H54 (cell line): ENCODE data around the gene LAGE3.

ENCODE experiments used
- DNase-seq: peaks from one replicate; pipeline ENCODE4 v3.0.0; 2011; ENCODE audit warnings: low spot score, mixed read lengths; ENCODE audit not compliant: insufficient read length
- FAIRE-seq: peaks from 3 replicates; lab custom pipeline; 2011; peaks lifted over from hg19 to GRCh38; lab: Jason Lieb, UNC
- POLR2A ChIP-seq: IDR thresholded peaks from 2 replicates; pipeline ENCODE4 v1.6.1; 2011; ENCODE audit warnings: low read depth, mild to moderate bottlenecking, low read length

LAGE3 gene

GRCh38 chrX:154488336-154489075 lies 9.4 kb upstream of the LAGE3 start:
- FAIRE-seq (no peak), DNase-seq (no peak)
- TF ChIP-seq POLR2A, result no peak

DNA sequence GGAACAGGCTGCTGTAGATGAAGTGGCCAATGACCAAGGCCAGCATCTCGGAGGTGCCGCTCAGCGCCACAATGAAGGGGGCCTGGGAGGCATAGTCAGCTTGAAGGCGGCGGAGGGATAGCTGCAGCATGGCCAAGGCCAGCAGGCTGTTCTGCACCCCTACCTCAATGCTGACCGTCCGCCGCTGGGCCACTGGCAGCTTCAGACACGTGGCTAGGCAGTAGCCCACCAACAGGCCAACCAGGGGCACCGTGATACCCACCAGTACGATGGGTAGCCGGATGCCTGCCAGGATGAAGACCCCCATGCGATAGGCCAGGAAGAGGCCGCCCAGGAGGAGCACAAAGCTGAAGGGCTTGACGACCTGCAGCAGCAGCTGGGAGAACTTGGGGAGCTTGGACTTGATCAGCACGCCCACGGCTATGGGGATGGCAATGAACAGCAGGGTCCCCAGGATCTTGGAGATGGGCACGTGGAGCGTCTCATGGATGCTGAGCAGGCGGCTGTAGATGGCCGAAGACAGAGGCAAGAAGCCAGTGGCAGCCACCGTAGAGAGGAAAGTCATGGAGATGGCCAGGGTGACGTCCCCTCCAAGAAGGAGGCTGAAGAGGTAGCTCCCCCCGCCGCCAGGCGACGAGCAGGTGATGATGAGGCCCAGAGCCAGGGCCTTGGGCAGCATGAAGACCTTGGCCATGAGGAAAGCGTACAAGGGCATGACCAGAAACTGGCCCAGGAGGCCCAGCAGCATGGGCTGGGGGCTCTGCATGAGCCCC lies 8.6 kb upstream of the LAGE3 start:
- FAIRE-seq (no peak), DNase-seq (no peak)
- no peak for TF ChIP-seq POLR2A

DNA sequence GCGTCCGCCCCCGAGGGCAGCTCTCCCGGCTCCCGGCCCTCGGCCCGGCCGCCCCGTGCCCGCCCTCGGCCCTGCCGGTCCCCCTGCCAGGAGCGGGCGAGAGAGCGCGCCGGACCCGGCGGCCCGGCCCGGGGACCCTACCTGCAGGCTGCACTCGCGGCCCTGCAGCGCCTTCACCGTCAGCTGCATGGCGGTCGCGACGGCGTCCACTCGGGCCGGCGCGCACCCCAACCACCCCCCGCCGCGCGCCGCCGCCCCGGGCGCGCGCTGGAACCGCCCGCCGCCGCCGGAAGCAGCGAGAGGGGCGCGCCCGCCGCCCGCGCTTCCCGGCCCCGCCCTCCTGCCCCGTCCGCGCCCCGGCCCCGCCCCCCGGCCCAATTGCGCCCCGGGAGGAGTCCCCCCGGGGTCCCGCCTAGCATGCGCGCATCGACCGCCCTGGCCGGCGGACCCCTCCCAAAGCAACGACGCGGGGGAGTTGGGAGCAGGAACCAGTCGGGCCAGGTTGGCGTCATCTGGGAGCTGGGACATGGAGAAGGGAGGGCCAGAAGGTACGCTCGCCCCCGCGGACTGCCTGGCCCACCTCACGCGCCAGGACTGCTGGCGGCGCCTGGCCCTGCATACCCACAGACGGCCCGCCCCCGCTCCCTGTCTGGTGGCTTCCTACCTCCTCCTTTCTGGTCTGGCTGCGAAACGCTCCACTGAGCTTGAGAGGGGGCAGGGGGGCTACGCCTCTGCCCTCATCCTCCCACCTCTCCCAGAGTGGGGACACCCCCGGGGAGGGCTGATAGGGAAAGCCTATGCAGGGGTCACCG lies 7.5 kb upstream of the LAGE3 start, which contains the start of gene UBL4A:
Gene UBL4A, minus strand, starts transcription at position 220 of the 812 bp plus-strand sequence. Its CDS starts 31 bp downstream, at position 189.
- peak; percentile 44; the same call in 1 of the 2 replicates for TF ChIP-seq POLR2A
- FAIRE-seq (no peak), DNase-seq (peak; percentile 71)

DNA sequence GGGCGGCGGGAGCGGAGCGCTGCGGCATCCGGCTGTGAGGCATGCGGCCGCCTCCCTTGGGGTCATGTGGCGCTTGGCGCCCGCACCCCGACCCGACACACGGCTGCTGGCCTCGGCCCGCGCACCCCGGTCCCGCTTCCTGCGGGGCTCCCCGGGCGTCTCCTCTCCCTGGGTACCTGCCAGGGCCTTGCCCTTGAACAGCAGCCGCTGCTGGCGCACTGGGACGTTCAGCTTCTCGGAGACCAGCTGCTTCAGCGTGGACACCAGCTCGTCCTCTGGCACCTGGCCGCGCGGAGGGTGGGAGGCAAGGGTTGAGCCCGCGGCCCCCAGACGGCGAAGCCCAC lies 6.9 kb upstream of the LAGE3 start:
- DNase-seq (no peak), FAIRE-seq (no peak)
- no peak for TF ChIP-seq POLR2A

GRCh38 chrX:154485150-154486051 lies 6.3 kb upstream of the LAGE3 start:
- FAIRE-seq, result no peak
- no peak for DNase-seq
- TF ChIP-seq POLR2A, result no peak

- no peak for FAIRE-seq
- TF ChIP-seq POLR2A, result no peak
- no peak for DNase-seq
Measured at GRCh38 chrX:154484255-154485149, 5.4 kb upstream of the LAGE3 start.

DNA sequence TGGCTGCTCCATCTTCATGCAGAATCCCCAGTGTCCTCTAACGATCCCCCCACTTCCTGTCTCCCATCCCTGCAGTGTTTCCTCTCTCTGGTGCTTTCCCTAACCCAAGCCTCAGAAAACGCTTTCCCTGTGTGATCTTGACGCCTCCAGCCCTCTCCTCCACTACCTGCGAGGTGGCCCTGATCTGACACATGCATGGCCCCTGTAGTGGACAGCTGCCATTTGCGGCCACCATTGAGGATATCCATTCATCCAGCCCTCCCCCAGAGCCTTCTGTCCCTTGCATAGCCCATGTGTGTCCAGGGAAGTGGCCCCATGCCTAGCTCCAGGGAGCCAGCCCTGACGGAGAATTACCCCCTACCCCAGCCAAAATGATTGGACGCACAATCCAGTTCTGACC lies 4.2 kb upstream of the LAGE3 start:
- TF ChIP-seq POLR2A, result no peak
- no peak for DNase-seq
- FAIRE-seq, result no peak

DNA sequence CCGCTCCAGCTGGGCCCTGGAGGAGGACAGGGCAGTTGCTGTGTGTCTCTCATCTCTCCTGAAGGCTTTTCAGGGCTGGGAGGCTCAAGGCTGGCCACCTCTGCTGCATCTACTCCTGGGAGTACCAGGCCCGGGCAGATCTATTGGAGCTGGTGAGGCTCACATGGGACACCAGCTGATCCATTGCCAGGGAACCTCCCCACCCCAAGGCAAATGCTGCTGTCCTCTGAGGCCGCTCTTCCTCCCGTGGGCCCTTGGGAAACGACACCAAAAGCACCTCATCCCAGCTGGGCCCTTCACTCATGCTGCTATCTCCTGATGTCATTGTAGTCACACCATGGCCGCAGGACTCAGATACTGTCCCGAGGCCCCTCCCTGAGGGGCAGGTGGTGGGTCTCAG lies 3.7 kb upstream of the LAGE3 start:
- no peak for TF ChIP-seq POLR2A
- FAIRE-seq, result no peak
- no peak for DNase-seq

DNA sequence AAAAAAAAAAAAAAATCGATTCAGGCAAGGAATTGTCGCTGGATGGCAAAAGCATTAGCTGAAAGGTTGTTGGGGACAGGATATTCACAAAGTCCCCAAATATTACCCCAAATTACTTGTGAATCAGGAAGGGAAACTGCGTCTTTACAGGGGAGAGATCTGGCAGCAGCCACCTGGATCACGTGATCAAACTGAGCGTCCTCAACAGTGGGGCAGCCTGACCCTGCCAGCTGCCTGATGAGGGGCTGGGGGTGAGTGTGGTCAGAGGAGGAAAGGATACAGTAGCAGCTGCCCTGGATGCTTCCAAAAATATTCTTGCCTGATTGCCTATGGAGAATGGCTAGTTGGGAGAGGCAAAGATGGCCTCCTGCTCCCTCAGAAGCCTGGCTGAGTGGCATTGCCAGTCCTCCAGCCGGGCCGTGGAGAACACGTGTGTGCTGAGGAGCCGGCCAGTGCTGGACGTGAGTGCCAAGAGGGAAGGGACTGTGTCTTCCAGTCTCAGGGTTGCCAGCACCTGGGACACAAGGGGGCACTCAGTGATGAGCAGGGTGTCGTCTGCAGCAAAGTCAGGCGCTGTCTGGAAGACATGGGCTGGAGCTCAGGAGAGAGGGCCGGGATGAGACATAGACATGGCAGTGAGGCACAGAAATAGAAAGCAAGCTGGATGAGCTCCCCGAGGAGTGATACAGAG lies 3.0 kb upstream of the LAGE3 start:
- DNase-seq (no peak), FAIRE-seq (no peak)
- no peak for TF ChIP-seq POLR2A

DNA sequence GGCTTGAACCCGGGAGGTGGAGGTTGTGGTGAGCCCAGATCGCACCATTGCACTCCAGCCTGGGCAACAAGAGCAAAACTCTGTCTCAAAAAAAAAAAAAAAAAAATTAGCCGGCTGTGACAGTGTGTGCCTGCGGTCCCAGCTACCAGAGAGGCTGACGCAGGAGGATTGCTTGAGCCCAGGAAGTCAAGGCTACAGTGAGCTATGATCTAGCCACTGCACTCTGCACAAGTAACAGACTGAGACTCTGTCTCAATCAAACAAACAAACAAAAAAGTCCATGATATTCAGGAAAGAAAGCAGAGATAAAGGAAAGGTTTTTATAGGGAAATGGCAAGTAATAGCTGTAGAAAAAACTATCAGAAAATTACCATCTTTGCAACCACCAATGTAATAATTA lies 2.1 kb upstream of the LAGE3 start:
- no peak for FAIRE-seq
- no peak for DNase-seq
- TF ChIP-seq POLR2A, result no peak

- DNase-seq (no peak), FAIRE-seq (no peak)
- TF ChIP-seq POLR2A, result no peak
Measured at GRCh38 chrX:154477891-154478477, 1.1 kb downstream of the LAGE3 start.
